Peyer's patch (tissue), 4 donors: Measurements from ENCODE around the gene MXD4.

Source experiments
- POLR2A ChIP-seq, 2 donors: fragments of 450-650 bp; IDR thresholded peaks; one replicate each; pipeline ENCODE4 v1.5.1; 2017; ENCODE audit warnings: antibody characterized with exemption in 2 of 2, mild to moderate bottlenecking in 2 of 2, moderate library complexity in 2 of 2
- TF ChIP-seq, protein P1 (sequence below), 6 experiments: fragments of 450-650 bp in 4 of 6; fragments of 200-600 bp in 2 of 6; sonication (generic) in 1 of 6; IDR thresholded peaks; one replicate each; pipeline ENCODE4 v1.5.1; 2017 to 2019; ENCODE audit warnings: antibody characterized with exemption in 6 of 6, mild to moderate bottlenecking in 3 of 6, moderate library complexity in 1 of 6

DNA sequence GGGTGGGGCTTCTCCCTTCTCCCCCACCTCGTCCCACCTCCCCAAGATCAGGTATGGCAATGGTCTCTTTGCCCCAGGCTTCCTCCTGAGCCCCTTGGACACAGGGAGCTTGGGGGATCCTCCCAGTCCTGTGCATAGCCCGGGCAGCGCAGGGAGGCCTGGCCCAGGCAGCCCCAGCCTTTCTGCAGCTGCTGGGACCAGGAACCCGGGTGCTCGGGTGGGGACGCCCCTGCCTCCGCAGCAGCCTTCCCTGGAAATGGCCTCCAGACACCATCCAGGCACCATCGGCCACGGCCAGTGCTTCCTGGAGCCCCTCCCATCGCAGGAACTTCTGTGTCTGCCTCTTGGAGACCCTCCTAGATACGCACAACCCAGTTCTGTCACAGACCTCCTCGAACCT is 5.9 kb upstream of the MXD4 start:
- TF ChIP-seq, protein P1, sequence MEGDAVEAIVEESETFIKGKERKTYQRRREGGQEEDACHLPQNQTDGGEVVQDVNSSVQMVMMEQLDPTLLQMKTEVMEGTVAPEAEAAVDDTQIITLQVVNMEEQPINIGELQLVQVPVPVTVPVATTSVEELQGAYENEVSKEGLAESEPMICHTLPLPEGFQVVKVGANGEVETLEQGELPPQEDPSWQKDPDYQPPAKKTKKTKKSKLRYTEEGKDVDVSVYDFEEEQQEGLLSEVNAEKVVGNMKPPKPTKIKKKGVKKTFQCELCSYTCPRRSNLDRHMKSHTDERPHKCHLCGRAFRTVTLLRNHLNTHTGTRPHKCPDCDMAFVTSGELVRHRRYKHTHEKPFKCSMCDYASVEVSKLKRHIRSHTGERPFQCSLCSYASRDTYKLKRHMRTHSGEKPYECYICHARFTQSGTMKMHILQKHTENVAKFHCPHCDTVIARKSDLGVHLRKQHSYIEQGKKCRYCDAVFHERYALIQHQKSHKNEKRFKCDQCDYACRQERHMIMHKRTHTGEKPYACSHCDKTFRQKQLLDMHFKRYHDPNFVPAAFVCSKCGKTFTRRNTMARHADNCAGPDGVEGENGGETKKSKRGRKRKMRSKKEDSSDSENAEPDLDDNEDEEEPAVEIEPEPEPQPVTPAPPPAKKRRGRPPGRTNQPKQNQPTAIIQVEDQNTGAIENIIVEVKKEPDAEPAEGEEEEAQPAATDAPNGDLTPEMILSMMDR (IDR thresholded peaks at IDR 0.05), result no peak
- TF ChIP-seq POLR2A (IDR thresholded peaks at IDR 0.05), result no peak
